NCI-H146 treated with DMSO at 0.1 percent for 48 hours (cell line): Measurements from ENCODE around the gene MTMR10.

ENCODE experiments used
- DNase-seq: peaks from one replicate; lab custom pipeline; 2025; ENCODE audit not compliant: unreplicated experiment; lab: John Stamatoyannopoulos, UW

The MTMR10 gene

GRCh38 chr15:31013863-31014607 lies 22.6 kb upstream of the MTMR10 start:
- no peak for DNase-seq

GRCh38 chr15:31012455-31012854 lies 21.0 kb upstream of the MTMR10 start:
- no peak for DNase-seq

GRCh38 chr15:31010036-31010435 lies 18.6 kb upstream of the MTMR10 start:
- no peak for DNase-seq

- DNase-seq = no peak
Measured at GRCh38 chr15:31005660-31006059, 14.2 kb upstream of the MTMR10 start.

GRCh38 chr15:31004220-31004733 lies 12.8 kb upstream of the MTMR10 start:
- DNase-seq = peak; percentile 24

- no peak for DNase-seq
Measured at GRCh38 chr15:31001702-31002101, 10.3 kb upstream of the MTMR10 start.

GRCh38 chr15:30999729-31000128 lies 8.3 kb upstream of the MTMR10 start:
- DNase-seq = no peak

- no peak for DNase-seq
Measured at GRCh38 chr15:30997270-30997669, 5.8 kb upstream of the MTMR10 start.

- no peak for DNase-seq
Measured at GRCh38 chr15:30992249-30992864, 929 bp upstream of the MTMR10 start.

GRCh38 chr15:30990446-30991254 lies 778 bp downstream of the MTMR10 start:
- DNase-seq = no peak

GRCh38 chr15:30990036-30990435 lies 1.4 kb downstream of the MTMR10 start:
- no peak for DNase-seq

GRCh38 chr15:30985081-30985531 lies 6.3 kb downstream of the MTMR10 start:
- DNase-seq = no peak

- DNase-seq = no peak
Measured at GRCh38 chr15:30984542-30984941, 6.9 kb downstream of the MTMR10 start.

- DNase-seq = no peak
Measured at GRCh38 chr15:30984118-30984517, 7.3 kb downstream of the MTMR10 start.

GRCh38 chr15:30979457-30979856 lies 12.0 kb downstream of the MTMR10 start:
- DNase-seq = no peak

GRCh38 chr15:30978328-30978727 lies 13.1 kb downstream of the MTMR10 start:
- DNase-seq = no peak

GRCh38 chr15:30974112-30974511 lies 17.3 kb downstream of the MTMR10 start:
- no peak for DNase-seq

- DNase-seq = no peak
Measured at GRCh38 chr15:30973379-30973778, 18.0 kb downstream of the MTMR10 start.

- no peak for DNase-seq
Measured at GRCh38 chr15:30969724-30970123, 21.7 kb downstream of the MTMR10 start.

- no peak for DNase-seq
Measured at GRCh38 chr15:30963681-30964080, 27.7 kb downstream of the MTMR10 start.

- DNase-seq = no peak
Measured at GRCh38 chr15:30962659-30963058, 28.8 kb downstream of the MTMR10 start.

- DNase-seq = no peak
Measured at GRCh38 chr15:30962079-30962478, 29.3 kb downstream of the MTMR10 start.
